Suppressor macrophage treated with lipopolysaccharide for 1 hour (primary cell): Measurements from ENCODE around the gene NAA10.

ENCODE experiments used
- DNase-seq, 3 donors: peaks; one replicate each; pipeline ENCODE4 v3.0.0-alpha.2; 2020 to 2022

Gene NAA10

GRCh38 chrX:153948002-153948466, 13.2 kb upstream of the NAA10 start:
- DNase-seq = no peak

- DNase-seq = peak; percentile 85 to 88 (median 86)
Observed at GRCh38 chrX:153947009-153947769, 12.4 kb upstream of the NAA10 start.

- DNase-seq = no peak
Observed at GRCh38 chrX:153945956-153946943, 11.4 kb upstream of the NAA10 start.

GRCh38 chrX:153944800-153945150, 9.9 kb upstream of the NAA10 start:
- no peak for DNase-seq

- peak; percentile 59 to 76 (median 60) for DNase-seq
Observed at GRCh38 chrX:153944140-153944799, 9.4 kb upstream of the NAA10 start, which contains the start of gene RENBP. Gene RENBP, minus strand, starts transcription at chrX:153944643. Its CDS starts 33 bp downstream, at chrX:153944610.

GRCh38 chrX:153941336-153942252, 6.8 kb upstream of the NAA10 start:
- no peak for DNase-seq

- DNase-seq = no peak
Observed at GRCh38 chrX:153939573-153939972, 4.7 kb upstream of the NAA10 start.

- peak in 1 of 3 donors; percentile 8 for DNase-seq
Observed at GRCh38 chrX:153938226-153938786, 3.5 kb upstream of the NAA10 start.

- no peak for DNase-seq
Observed at GRCh38 chrX:153937056-153937455, 2.2 kb upstream of the NAA10 start.

GRCh38 chrX:153935326-153935851, 552 bp upstream of the NAA10 start:
- no peak for DNase-seq

- DNase-seq = no peak
Observed at GRCh38 chrX:153934148-153934761, 582 bp downstream of the NAA10 start.

GRCh38 chrX:153933748-153934147, 1.1 kb downstream of the NAA10 start:
- DNase-seq = peak; percentile 53 to 59 (median 59)

GRCh38 chrX:153932220-153932915, 2.5 kb downstream of the NAA10 start:
- DNase-seq = no peak

GRCh38 chrX:153931748-153932147, 3.1 kb downstream of the NAA10 start:
- DNase-seq = no peak

GRCh38 chrX:153931151-153931550, 3.7 kb downstream of the NAA10 start:
- no peak for DNase-seq

GRCh38 chrX:153930011-153930910, 4.6 kb downstream of the NAA10 start:
- no peak for DNase-seq

- no peak for DNase-seq
Observed at GRCh38 chrX:153929576-153929975, 5.3 kb downstream of the NAA10 start.

GRCh38 chrX:153928846-153929245, 6.0 kb downstream of the NAA10 start:
- no peak for DNase-seq
